Measurements from ENCODE around the gene SLC6A19. TPM values are rescaled to one million over a fixed set of nuclear protein-coding genes. Genes with fewer than 3 reads are reported as not detected.

Gene SLC6A19
- total RNA-seq, 1 donor from 2014 or later, result not detected

DNA sequence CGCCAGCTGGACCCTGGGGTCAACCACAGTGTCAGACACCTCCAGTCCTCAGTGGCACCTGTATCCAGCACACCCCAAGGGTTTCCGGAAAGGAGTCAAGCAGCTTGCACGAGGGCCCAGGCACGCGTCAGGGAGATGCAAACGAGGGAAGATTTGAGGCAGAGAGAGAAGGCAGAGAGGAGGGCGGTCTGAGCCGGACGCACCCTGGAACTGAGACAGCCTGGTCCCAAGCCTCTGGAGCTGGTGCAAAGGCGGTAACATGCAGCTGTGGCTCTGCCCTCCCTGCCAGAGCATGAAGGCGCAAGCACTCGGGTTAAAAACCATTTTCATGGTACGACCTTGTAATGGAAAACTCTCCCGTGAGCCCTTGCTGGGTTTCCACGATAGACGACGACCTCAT, 56.0 kb downstream of the SLC6A19 start:
- H3K9ac ChIP-seq, result no peak overlapping the region
- DNase-seq (ENCODE audit: low spot score), result no peak
- TF ChIP-seq, protein P1, sequence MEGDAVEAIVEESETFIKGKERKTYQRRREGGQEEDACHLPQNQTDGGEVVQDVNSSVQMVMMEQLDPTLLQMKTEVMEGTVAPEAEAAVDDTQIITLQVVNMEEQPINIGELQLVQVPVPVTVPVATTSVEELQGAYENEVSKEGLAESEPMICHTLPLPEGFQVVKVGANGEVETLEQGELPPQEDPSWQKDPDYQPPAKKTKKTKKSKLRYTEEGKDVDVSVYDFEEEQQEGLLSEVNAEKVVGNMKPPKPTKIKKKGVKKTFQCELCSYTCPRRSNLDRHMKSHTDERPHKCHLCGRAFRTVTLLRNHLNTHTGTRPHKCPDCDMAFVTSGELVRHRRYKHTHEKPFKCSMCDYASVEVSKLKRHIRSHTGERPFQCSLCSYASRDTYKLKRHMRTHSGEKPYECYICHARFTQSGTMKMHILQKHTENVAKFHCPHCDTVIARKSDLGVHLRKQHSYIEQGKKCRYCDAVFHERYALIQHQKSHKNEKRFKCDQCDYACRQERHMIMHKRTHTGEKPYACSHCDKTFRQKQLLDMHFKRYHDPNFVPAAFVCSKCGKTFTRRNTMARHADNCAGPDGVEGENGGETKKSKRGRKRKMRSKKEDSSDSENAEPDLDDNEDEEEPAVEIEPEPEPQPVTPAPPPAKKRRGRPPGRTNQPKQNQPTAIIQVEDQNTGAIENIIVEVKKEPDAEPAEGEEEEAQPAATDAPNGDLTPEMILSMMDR (IDR thresholded peaks at IDR 0.05), result no peak
- TF ChIP-seq EZH2phosphoT487 (IDR thresholded peaks at IDR 0.05) (no peak), EZH2 (IDR thresholded peaks at IDR 0.05) (no peak)
- no peaks in the 10 kb centered on the region for H3K79me2 ChIP-seq (ENCODE audit: low read depth)
- H3K9me3 Mint-ChIP-seq, result no peaks in the 10 kb centered on the region
- no peaks in the 10 kb centered on the region for H3K4me1 Mint-ChIP-seq
- H3K4me3 Mint-ChIP-seq, result no peak overlapping the region
- no peak overlapping the region for H3K4me3 ChIP-seq
- H4K20me1 ChIP-seq (ENCODE audit: low read depth), result no peaks in the 10 kb centered on the region
- H3K27ac Mint-ChIP-seq, result no peak overlapping the region
- H3K4me1 ChIP-seq, result no peaks in the 10 kb centered on the region
- no peaks in the 10 kb centered on the region for H3K36me3 Mint-ChIP-seq
- H3K27ac ChIP-seq, result no peak overlapping the region
- H3K9me3 ChIP-seq (ENCODE audit: low read depth), result no peaks in the 10 kb centered on the region
- no peaks in the 10 kb centered on the region for H3F3A ChIP-seq (ENCODE audit: low read depth)
- no peak overlapping the region for H3K4me2 ChIP-seq
- no peaks in the 10 kb centered on the region for H3K27me3 ChIP-seq
- no peak overlapping the region for H2AFZ ChIP-seq (replicated peaks)
- H3K27me3 Mint-ChIP-seq (ENCODE audit: insufficient read depth, low read depth), result peaks cover 2% of the 10 kb centered on the region
- no peaks in the 10 kb centered on the region for H3K36me3 ChIP-seq

DNA sequence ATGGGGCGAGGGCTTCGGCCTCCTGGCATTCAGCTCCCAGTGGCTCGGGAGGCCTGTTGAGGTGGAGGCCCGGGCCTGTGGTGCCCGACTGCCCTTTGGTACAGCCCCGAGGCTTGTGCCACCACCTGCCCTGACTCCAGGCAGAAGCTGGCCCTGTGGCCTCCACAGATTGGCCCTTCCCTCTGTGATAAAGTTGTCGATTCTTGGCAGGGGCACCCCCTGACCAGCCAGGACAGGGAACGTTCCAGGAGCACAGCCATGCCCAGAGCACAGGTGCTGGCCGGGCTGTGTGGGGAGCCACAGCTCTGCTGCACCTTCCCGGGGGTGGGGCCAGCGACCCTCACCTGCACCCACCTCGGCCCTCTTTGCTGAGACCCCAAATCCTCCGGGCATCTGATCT, 56.4 kb downstream of the SLC6A19 start:
- Histone ChIP-seq H3K4me1 (no peaks in the 10 kb centered on the region), H3K27ac (no peak overlapping the region), H3F3A (ENCODE audit: low read depth) (no peaks in the 10 kb centered on the region), H4K20me1 (ENCODE audit: low read depth) (no peaks in the 10 kb centered on the region), H3K9me3 (ENCODE audit: low read depth) (no peaks in the 10 kb centered on the region), H2AFZ (replicated peaks) (no peak overlapping the region), H3K79me2 (ENCODE audit: low read depth) (no peaks in the 10 kb centered on the region), H3K4me3 (no peak overlapping the region), H3K27me3 (no peaks in the 10 kb centered on the region), H3K4me2 (no peak overlapping the region), H3K36me3 (no peaks in the 10 kb centered on the region), H3K9ac (no peak overlapping the region)
- DNase-seq (ENCODE audit: low spot score), result no peak
- H3K9me3 Mint-ChIP-seq, result no peaks in the 10 kb centered on the region
- TF ChIP-seq EZH2 (IDR thresholded peaks at IDR 0.05) (no peak), EZH2phosphoT487 (IDR thresholded peaks at IDR 0.05) (no peak)
- TF ChIP-seq, protein P1 (IDR thresholded peaks at IDR 0.05), result no peak
- H3K36me3 Mint-ChIP-seq, result no peaks in the 10 kb centered on the region
- peaks cover under 1% of the 10 kb centered on the region for H3K27me3 Mint-ChIP-seq (ENCODE audit: insufficient read depth, low read depth)
- H3K27ac Mint-ChIP-seq, result no peak overlapping the region
- no peaks in the 10 kb centered on the region for H3K4me1 Mint-ChIP-seq
- no peak overlapping the region for H3K4me3 Mint-ChIP-seq

DNA sequence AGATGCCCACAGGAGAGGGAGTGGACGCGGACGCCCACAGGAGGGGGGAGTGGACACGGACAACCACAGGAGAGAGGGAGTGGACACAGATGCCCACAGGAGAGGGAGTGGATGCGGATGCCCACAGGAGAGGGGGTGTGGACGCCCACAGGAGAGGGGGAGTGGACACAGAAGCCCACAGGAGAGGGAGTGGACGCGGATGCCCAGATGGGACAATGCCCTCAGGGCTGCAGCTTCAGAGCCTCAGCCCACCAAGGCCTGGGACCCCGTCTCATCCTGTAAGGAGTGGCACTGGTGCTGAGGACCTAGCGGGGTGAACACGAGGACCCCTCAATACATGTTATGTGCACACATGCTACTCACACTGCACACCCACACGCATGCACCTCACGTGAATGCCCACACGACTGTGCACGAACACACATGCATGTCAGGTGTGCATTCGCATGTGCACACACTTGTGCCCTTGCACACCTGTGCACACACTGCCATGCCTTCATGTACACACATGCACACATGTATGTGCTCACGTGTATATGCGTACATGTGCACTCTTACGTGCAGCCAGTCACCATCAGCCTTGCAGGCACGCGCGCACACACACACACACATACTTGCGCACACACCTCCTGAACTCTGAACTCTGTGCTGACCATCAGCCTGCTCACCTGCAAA, 58.5 kb downstream of the SLC6A19 start:
- no peaks in the 10 kb centered on the region for H3K79me2 ChIP-seq (ENCODE audit: low read depth)
- no peaks in the 10 kb centered on the region for H3K27me3 ChIP-seq
- no peak overlapping the region for H3K4me3 ChIP-seq
- Mint-ChIP-seq H3K27ac (no peak overlapping the region), H3K4me3 (no peak overlapping the region), H3K36me3 (no peaks in the 10 kb centered on the region), H3K4me1 (no peaks in the 10 kb centered on the region), H3K9me3 (no peaks in the 10 kb centered on the region), H3K27me3 (ENCODE audit: insufficient read depth, low read depth) (no peaks in the 10 kb centered on the region)
- H3K4me2 ChIP-seq, result no peak overlapping the region
- TF ChIP-seq, protein P1 (IDR thresholded peaks at IDR 0.05), result no peak
- TF ChIP-seq EZH2phosphoT487 (IDR thresholded peaks at IDR 0.05) (no peak), EZH2 (IDR thresholded peaks at IDR 0.05) (no peak)
- H3K4me1 ChIP-seq, result no peaks in the 10 kb centered on the region
- H4K20me1 ChIP-seq (ENCODE audit: low read depth), result no peaks in the 10 kb centered on the region
- no peak overlapping the region for H2AFZ ChIP-seq (replicated peaks)
- H3K27ac ChIP-seq, result no peak overlapping the region
- no peak overlapping the region for H3K9ac ChIP-seq
- H3K9me3 ChIP-seq (ENCODE audit: low read depth), result no peaks in the 10 kb centered on the region
- DNase-seq (ENCODE audit: low spot score), result no peak
- no peaks in the 10 kb centered on the region for H3F3A ChIP-seq (ENCODE audit: low read depth)
- H3K36me3 ChIP-seq, result no peaks in the 10 kb centered on the region

All from neural progenitor cell (in vitro differentiated cells).